Fibroblast of lung (primary cell): ENCODE data around the gene EGLN2.

Experiments
- CTCF ChIP-seq, 2 donors: IDR thresholded peaks in 1 of 2; conservative IDR thresholded peaks in 1 of 2; 1 replicate in 1 of 2; 2 replicates in 1 of 2; pipeline ENCODE4 v1.5.1; 2011 to 2012; ENCODE audit warnings: low read length in 2 of 2, control low read depth in 1 of 2, inconsistent platforms in 1 of 2, low read depth in 1 of 2, mild to moderate bottlenecking in 1 of 2
- EZH2 ChIP-seq: IDR thresholded peaks from 2 replicates; pipeline ENCODE4 v1.5.1; 2012; ENCODE audit warnings: low read length, control low read depth, mild to moderate bottlenecking; ENCODE audit errors: missing control alignments

- TF ChIP-seq CTCF (conservative IDR thresholded peaks at IDR 0.05 in 1 of 2, IDR thresholded peaks at IDR 0.05 in 1 of 2; ENCODE audit: low read depth in 1 of 2, low read length in 2 of 2) (no peak), EZH2 (no peak)
These were observed 20.2 kb upstream of the EGLN2 start for GRCh38 chr19:40778706-40779284.
